Measurements from ENCODE around the gene AK5.

Gene AK5

GRCh38 chr1:77350012-77350770, 68.4 kb downstream of the AK5 start:
- DNase-seq (ENCODE audit: low spot score): no peak

GRCh38 chr1:77354536-77354935, 72.7 kb downstream of the AK5 start:
- no peak for DNase-seq (ENCODE audit: low spot score)

- DNase-seq (ENCODE audit: low spot score): no peak
Observed at GRCh38 chr1:77355010-77355409, 73.2 kb downstream of the AK5 start.

- no peak for DNase-seq (ENCODE audit: low spot score)
Observed at GRCh38 chr1:77356136-77356535, 74.3 kb downstream of the AK5 start.

GRCh38 chr1:77360256-77360655, 78.4 kb downstream of the AK5 start:
- no peak for DNase-seq (ENCODE audit: low spot score)

- no peak for DNase-seq (ENCODE audit: low spot score)
Observed at GRCh38 chr1:77361621-77362020, 79.8 kb downstream of the AK5 start.

GRCh38 chr1:77370161-77370560, 88.3 kb downstream of the AK5 start:
- no peak for DNase-seq (ENCODE audit: low spot score)

GRCh38 chr1:77370583-77371306, 88.9 kb downstream of the AK5 start:
- no peak for DNase-seq (ENCODE audit: low spot score)

- no peak for DNase-seq (ENCODE audit: low spot score)
Observed at GRCh38 chr1:77371396-77371795, 89.6 kb downstream of the AK5 start.

- no peak for DNase-seq (ENCODE audit: low spot score)
Observed at GRCh38 chr1:77373702-77374101, 91.9 kb downstream of the AK5 start.

- DNase-seq (ENCODE audit: low spot score): no peak
Observed at GRCh38 chr1:77375541-77375940, 93.7 kb downstream of the AK5 start.

GRCh38 chr1:77375990-77376389, 94.2 kb downstream of the AK5 start:
- DNase-seq (ENCODE audit: low spot score): no peak

GRCh38 chr1:77378723-77379535, 97.1 kb downstream of the AK5 start:
- no peak for DNase-seq (ENCODE audit: low spot score)

GRCh38 chr1:77382366-77382765, 100.5 kb downstream of the AK5 start:
- no peak for DNase-seq (ENCODE audit: low spot score)

GRCh38 chr1:77383236-77383635, 101.4 kb downstream of the AK5 start:
- DNase-seq (ENCODE audit: low spot score): no peak

GRCh38 chr1:77385551-77385950, 103.7 kb downstream of the AK5 start:
- DNase-seq (ENCODE audit: low spot score): no peak

- DNase-seq (ENCODE audit: low spot score): no peak
Observed at GRCh38 chr1:77386276-77386675, 104.5 kb downstream of the AK5 start.

GRCh38 chr1:77387553-77387952, 105.7 kb downstream of the AK5 start:
- no peak for DNase-seq (ENCODE audit: low spot score)

GRCh38 chr1:77388661-77389060, 106.8 kb downstream of the AK5 start:
- DNase-seq (ENCODE audit: low spot score): no peak

GRCh38 chr1:77392486-77392885, 110.7 kb downstream of the AK5 start:
- no peak for DNase-seq (ENCODE audit: low spot score)

- DNase-seq (ENCODE audit: low spot score): no peak
Observed at GRCh38 chr1:77394166-77394565, 112.3 kb downstream of the AK5 start.

GRCh38 chr1:77395051-77395450, 113.2 kb downstream of the AK5 start:
- peak; percentile 92 for DNase-seq (ENCODE audit: low spot score)

- DNase-seq (ENCODE audit: low spot score): no peak
Observed at GRCh38 chr1:77398152-77398551, 116.3 kb downstream of the AK5 start.

Data from globus pallidus (tissue), 1 donor.